NCI-H345 (cell line): ENCODE results near the gene STK26.
A peak's percentile ranks its signal among the peaks of the same experiment; 100 is the strongest.
"Not testable (repeated sequence)": the region's sequence is repeated elsewhere in the genome, so short reads cannot be mapped to it uniquely, and the experiment has no call there.

ENCODE experiments used
- DNase-seq: peaks from one replicate; lab custom pipeline; 2025; lab: John Stamatoyannopoulos, UW

STK26 gene

DNA sequence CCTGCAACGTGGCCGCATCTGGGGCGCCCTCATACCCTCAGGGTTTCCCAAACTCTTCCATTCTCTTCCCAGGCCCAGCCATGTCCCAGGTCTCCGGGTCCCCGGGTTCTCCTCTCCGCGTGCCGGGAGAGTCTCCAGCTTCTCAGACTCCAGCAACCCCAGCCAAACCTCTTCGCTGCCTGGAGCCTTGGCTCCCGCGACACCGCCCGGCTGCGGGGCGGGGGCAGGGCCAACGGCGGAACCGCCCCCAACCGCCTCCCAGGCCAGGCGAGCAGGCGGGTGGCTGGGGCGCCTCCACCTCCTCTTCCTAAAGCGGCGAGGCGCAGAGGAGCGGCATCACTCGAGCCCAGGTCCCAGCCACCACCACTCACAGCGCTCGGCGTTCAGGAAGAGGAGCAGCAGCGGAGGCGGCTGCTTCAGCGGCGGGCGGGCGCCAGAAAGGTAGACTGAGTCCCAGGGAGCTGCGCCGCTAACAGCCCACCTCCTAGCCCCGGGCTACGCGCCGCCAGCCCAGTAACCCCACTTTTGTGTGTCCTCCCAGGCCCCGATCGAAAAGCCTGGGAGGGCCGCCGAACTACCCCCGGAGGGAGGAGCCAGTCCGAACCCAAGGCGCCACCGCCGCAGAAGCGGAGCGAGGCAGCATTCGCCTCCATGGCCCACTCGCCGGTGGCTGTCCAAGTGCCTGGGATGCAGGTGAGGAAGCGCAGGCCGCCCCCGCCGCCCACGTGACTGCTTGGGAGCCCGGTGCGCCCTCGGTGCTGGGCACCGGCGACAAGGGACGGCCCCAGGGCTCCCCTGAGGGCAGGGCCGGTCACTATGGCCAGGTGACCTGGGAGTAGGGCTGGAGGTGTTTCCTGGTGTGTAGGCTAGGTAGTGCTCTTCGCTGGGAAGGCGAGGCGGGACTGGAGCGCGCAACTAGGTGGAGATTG lies at the start of gene STK26:
TSS of gene STK26 (plus strand) at position 336 of the 929 bp plus-strand sequence. CDS start at position 652, 316 bp downstream.
- DNase-seq, result peak; percentile 74

- DNase-seq, result no peak
Observed at GRCh38 chrX:131975851-131976250, 47.3 kb upstream of the STK26 start.

DNA sequence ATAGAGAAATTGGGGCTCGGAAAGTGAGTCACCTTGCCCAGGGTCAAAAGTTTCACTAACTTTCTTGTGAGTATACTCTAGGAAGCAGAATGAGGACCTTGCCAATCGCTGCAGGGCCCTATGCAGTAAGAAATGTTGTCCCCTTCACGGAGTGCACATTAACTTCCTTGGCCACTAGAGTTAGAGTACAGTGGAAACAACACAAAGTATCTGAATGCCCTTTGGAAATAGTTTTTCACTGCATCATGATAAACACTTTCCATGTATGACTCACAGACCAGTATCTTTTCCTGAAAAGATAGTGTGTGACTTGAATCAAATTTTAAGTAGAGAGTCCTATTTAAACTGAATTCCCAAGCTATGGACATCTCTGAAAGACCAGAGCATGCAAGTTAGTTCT lies 45.5 kb upstream of the STK26 start:
- DNase-seq, result no peak

GRCh38 chrX:131979116-131979515 lies 44.0 kb upstream of the STK26 start:
- DNase-seq, result no peak

DNA sequence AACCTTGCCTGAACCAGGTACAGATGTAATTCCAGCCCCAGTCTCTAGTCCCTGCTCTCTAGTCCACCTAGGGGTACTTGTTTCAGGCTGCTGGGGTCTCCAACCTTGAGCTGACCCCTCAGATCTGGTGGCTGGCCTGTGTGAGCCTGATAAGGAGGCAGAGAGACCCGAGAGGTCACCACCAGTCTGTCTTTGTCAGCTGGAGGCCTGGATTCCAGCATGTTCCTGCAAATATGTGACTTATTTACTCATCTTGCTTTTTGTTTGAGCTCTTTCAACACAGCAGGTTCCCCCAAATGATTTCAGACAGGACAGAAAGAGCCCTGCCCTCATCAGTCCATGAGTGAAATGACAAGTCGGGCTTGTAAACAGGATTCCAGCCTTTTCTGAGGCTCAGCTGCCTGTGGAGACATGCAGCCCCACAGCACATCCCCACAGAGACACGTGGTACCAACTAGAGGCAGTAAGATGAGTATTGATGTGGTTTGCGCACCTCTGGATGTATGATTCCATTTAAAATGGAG lies 37.5 kb upstream of the STK26 start:
- no peak for DNase-seq

- DNase-seq, result no peak
Observed at GRCh38 chrX:131987252-131987651, 35.9 kb upstream of the STK26 start.

GRCh38 chrX:131988236-131988635 lies 34.9 kb upstream of the STK26 start:
- DNase-seq, result no peak

DNA sequence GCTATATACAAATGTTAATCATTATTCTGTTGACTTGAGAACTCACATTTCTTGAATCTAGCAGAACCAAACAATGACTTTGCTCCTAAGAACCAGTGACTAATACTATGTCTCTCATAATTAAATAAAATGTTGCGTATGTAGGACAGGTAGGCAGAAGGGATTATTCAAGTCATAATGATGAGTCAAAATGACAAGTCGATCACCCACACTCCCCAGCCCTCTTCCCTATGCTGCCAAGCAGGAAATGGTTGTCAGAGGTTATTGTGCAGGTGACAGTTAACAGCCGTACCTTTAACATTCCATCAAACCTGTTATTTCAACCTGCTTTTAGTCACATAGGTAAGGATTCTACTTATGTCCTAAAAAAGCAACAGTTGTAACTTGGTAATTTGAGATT lies 22.0 kb upstream of the STK26 start:
- DNase-seq, result no peak

DNA sequence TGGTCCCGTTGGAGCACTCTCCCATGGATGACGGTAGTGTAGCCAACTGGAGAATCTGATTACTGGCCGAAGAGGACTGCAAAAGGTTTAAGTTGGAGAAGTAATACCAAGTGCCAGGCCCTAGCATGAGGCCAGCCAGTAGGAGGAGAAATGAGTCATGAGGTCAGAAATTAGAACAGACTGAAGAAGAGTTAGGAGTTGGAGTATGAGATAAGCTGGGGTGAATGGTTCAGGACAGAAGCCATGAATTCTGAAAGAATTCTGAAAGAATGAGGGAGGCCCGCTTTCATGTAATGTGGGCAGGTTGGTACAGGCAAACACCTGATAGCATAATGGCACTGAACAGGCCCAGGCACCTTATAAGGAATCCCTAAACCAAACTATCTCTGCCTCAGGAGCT lies 18.4 kb upstream of the STK26 start:
- no peak for DNase-seq

DNA sequence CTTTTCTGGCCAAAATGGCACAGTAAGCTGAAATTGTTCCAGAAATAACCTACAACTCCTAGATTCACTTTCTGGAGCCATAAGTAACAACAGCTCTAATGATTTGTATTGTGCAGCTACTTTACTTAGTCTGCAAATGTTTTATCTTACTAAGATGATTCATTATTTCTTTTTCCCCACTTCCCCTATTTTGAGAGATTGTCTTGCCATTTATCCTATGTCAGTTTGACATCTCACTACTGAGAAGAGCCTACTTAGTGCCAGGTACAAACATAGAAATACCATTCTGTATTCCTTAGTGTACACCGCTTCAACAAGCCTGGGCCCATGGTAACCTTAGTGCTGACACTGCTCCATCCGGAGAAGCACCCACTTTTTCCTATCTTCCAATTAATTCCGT lies 13.8 kb upstream of the STK26 start:
- no peak for DNase-seq

DNA sequence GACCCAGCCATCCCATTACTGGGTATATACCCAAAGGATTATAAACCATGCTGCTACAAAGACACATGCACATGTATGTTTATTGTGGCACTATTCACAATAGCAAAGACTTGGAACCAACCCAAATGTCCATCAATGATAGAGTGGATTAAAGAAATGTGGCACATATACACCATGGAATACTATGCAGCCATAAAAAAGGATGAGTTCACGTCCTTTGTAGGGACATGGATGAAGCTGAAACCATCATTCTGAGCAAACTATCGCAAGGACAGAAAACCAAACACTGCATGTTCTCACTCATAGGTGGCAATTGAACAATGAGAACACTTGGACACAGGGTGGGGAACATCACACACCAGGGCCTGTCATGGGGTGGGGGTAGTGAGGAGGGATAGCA lies 12.9 kb upstream of the STK26 start:
- not testable (repeated sequence) for DNase-seq

GRCh38 chrX:132015875-132016274 lies 7.2 kb upstream of the STK26 start:
- no peak for DNase-seq

DNA sequence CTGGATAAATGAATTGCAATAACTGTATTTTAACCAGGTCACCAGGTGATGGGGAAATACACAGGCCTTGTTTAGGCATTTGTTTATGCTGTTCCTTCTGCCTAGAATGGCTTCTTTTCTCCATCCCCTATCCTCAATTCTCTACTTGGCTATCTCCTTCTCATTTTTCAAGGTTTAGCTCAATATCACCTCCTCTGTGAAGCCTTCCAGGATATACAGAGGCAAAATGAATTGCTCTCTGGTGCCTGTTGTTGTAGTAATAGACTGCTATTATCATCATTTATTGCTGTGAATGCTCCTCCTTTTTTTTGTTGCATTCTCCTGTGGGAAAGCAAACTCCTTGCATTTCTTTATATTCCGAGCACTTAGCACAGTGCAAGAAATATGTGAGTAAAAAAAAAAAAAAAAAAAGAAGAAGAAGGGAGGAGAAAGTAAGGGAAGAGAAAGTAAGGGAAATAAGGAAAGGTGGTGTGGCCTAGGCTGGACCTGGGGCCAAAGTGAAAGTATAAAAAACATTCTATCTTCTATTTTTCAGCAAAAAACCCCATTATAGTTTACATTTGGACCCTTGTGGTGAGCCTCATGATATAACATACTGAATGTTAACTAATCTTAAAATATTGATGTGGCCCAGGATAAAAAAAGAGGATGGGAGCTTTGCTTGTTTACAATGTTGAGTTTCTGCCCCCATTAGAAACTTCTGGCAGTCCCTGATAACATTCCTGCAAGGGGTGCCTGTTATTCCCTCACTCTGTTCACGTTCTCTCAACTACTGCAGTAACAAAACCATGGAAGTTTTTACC lies 6.3 kb upstream of the STK26 start:
- DNase-seq, result no peak

- no peak for DNase-seq
Observed at GRCh38 chrX:132017431-132018185, 5.5 kb upstream of the STK26 start.

DNA sequence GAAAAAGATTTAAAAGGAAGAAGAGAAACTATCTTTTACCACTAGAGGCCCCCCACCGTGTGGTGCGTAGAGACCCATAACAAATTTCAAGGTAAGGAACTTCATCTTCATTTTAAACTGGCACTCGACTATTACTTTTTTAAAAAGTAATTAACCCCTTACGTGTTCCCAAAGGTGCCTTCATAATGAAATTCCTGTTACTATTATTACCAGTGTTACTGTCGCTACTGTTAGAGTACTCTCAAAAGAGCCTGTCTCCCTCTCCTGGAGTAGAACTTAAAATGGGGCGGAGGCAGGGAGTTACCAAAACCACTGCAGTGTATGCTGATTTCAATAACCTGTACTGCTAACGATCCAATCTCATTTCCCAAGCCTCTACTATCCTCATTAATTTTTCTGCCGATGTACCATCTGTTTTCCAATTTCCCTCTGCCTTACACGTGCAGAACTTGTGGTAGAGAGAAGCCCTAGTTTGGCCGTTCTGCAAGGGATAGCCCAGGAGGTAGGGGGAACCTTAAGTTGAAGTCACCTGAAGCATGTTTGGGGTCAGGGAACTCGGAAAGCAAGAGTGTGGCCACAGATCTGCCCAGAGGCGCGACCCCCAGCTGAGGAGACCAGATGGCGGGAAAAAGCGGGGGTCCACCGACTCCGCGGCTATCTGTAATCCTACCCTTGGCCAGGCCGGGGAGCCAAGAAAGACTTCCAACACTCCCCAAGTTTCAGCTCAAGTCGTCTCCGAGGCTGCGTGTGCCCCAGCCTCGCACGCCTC lies 720 bp upstream of the STK26 start:
- no peak for DNase-seq

DNA sequence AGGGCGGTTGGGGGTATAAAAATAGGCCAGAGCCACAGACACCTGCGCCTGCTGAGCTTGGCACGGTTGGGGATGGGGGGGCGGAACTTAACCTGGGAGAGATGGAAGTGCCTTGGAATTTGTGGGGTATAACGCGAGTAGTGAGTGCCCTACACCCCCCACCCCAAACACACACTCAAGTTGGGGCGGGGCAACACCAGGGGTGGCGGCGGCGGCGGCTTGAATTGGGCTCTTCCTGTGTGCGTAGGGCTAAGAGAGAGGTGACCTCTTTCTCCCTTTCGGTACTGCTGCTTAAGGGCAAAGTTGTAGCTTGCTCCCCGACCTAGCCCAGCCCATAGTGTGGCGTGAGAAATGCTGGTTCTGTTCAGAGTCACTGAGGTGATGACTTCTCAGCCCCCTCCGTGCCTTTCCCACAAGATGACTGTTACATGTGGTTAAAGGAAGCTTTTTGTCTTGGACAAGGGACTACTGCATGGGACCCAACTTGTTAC lies 839 bp downstream of the STK26 start:
- DNase-seq, result no peak

DNA sequence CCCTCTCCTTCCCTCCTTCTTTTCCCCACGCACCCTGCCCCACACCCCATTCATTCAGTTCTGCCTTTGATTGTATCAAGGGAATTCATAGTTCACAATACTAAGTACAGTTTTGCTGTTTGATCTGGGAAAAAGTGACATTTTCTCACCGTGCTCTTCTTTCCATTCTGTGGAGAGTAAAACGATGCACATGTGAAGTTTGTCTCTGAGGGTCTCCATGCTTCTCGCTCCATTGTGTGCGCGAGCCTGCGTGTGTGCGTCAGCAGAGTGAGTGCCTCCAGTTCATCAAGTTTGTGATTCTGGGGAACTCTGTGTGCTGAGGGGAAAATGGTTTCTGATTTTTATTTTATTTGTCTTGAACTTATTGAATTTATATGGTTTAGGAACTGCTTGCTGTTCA lies 1.9 kb downstream of the STK26 start:
- DNase-seq, result no peak

GRCh38 chrX:132030264-132030663 lies 7.2 kb downstream of the STK26 start:
- no peak for DNase-seq

GRCh38 chrX:132031867-132032266 lies 8.8 kb downstream of the STK26 start:
- no peak for DNase-seq

DNA sequence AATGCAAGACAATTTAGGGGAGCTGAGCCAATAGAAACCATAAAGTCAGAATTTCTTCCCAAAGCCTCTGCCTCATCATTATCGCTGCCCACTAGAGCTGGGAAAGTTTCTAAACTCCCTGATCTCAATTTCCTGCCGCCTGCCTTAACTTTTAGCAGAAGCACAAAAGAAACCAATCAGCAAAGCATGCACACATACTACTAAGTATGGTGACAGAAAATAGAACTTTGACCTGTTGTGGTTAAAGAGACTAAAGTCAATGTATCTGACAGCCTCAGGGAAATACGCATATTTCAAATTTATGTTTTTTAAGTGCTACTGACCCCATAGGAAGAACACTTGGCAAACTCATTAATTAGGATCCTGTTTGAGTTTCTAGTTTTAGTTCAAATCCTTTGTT lies 10.1 kb downstream of the STK26 start:
- no peak for DNase-seq

DNA sequence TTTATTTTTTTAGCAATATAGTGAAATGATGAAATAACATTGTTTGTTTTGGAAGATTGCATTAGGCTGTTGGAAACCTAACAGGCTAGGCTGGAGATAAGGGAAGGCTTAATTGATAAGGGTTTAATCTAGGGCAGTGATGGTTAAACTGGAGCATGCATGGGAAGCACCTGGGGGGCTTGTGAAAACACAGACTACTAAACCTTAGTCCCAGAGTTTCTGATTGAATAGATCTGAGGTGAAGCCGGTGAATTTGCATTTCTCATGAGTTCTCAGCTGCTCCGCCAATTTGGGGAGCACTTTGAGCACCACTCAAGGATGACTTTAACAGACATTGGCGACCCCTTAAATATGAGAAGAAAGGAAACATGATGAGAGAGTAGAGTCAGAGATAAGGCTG lies 11.5 kb downstream of the STK26 start:
- DNase-seq, result no peak
